GM12878 (cell line): ENCODE data around the gene WBP11. TPM values are rescaled to one million over a fixed set of nuclear protein-coding genes. Genes with fewer than 3 reads are reported as not detected.
A peak's percentile ranks its signal among the peaks of the same experiment; 100 is the strongest.

Experiments used
- ATAC-seq: fragments of 200-7000 bp; cut with Tn5 transposase; 3 replicates; pipeline ENCODE4 v1.9.1; 2020; ENCODE audit warnings: mild to moderate bottlenecking, moderate library complexity
- BruUV-seq: library from RNA; stranded (reverse); fragments of 400-500 nt; replicated peaks from 2 replicates; lab custom pipeline; 2021; lab: Mats Ljungman, UMichigan
- CTCF ChIA-PET: fragments of 300-600 bp; sonication (Branson Sonifier 250); formaldehyde crosslinking; extraction: SDS; loops from one replicate; lab custom pipeline; 2021; ENCODE audit warnings: inconsistent platforms; lab: Yijun Ruan, JAX
- POLR2A ChIA-PET: fragments of 350-600 bp; formaldehyde crosslinking; extraction: SDS; loops from one replicate; lab custom pipeline; 2021; ENCODE audit warnings: inconsistent platforms; lab: Charles Lee
- RAD21 ChIA-PET: fragments of 300-600 bp; sonication (Branson Sonifier 250); formaldehyde crosslinking; loops from one replicate; lab custom pipeline; 2023; ENCODE audit warnings: antibody characterized with exemption; ENCODE audit not compliant: unreplicated experiment; lab: Charles Lee
- SMC1A ChIA-PET: fragments of 300-600 bp; sonication (Branson Sonifier 250); formaldehyde crosslinking; loops from one replicate; lab custom pipeline; 2023; ENCODE audit not compliant: unreplicated experiment, uncharacterized antibody; lab: Charles Lee
- DNase-seq: peaks from one replicate; pipeline ENCODE4 v3.0.0-alpha.2; 2011; ENCODE audit warnings: low read depth, low spot score
- FAIRE-seq: peaks from 3 replicates; lab custom pipeline; 2011; peaks lifted over from hg19 to GRCh38; lab: Jason Lieb, UNC
- H2AFZ ChIP-seq: 2 replicates; pipeline ENCODE4 v1.6.0; 2011; ENCODE audit warnings: low read depth, low read length, control low read depth; ENCODE audit not compliant: control insufficient read depth
- H3K27ac ChIP-seq: 2 replicates; pipeline ENCODE4 v1.5.1; 2011; ENCODE audit warnings: control low read depth; ENCODE audit not compliant: control insufficient read depth, insufficient read depth
- H3K27me3 ChIP-seq, 2 experiments: replicated peaks in 1 of 2; 2 replicates each; pipeline versions ENCODE4 v1.6.0 to v1.6.1; 2011; ENCODE audit warnings: low read length in 1 of 2; ENCODE audit not compliant: control insufficient read depth in 2 of 2, insufficient read depth in 2 of 2
- H3K36me3 ChIP-seq, 2 experiments: 2 replicates each; pipeline ENCODE4 v1.5.1; 2011; ENCODE audit warnings: low read length in 1 of 2; ENCODE audit not compliant: control insufficient read depth in 2 of 2, insufficient read depth in 2 of 2
- H3K4me1 ChIP-seq: 2 replicates; pipeline ENCODE4 v1.6.1; 2011; ENCODE audit warnings: mild to moderate bottlenecking, low read length, moderate library complexity, mixed read lengths; ENCODE audit not compliant: control insufficient read depth, insufficient read depth
- H3K4me2 ChIP-seq: 2 replicates; pipeline ENCODE4 v1.6.0; 2011; ENCODE audit warnings: control low read depth; ENCODE audit not compliant: control insufficient read depth, insufficient read depth
- H3K4me3 ChIP-seq: fragments of 200-600 bp; sonication (generic); 2 replicates; pipeline ENCODE4 v1.5.1; 2016
- H3K79me2 ChIP-seq: 2 replicates; pipeline ENCODE4 v1.6.0; 2011; ENCODE audit warnings: low read length; ENCODE audit not compliant: control insufficient read depth, insufficient read depth
- H3K9ac ChIP-seq: 2 replicates; pipeline ENCODE4 v1.8.0; 2011; ENCODE audit warnings: low read length, control low read depth, mixed read lengths; ENCODE audit not compliant: control insufficient read depth, insufficient read depth
- H3K9me3 ChIP-seq: replicated peaks from 3 replicates; pipeline ENCODE4 v1.5.1; 2011; ENCODE audit warnings: mild to moderate bottlenecking, low read length; ENCODE audit not compliant: control insufficient read depth, insufficient read depth
- H4K20me1 ChIP-seq: 2 replicates; pipeline ENCODE4 v1.6.0; 2011; ENCODE audit not compliant: control insufficient read depth, insufficient read depth
- JUNB ChIP-seq: IDR thresholded peaks from 2 replicates; pipeline ENCODE4 v1.6.1; 2016; ENCODE audit warnings: antibody characterized with exemption, mild to moderate bottlenecking
- MTA2 ChIP-seq: fragments of 450-650 bp; IDR thresholded peaks from 2 replicates; pipeline ENCODE4 v1.6.1; 2016; ENCODE audit warnings: low read depth, mild to moderate bottlenecking, moderate library complexity
- MTA3 ChIP-seq: IDR thresholded peaks from 2 replicates; pipeline ENCODE4 v1.6.1; 2012; ENCODE audit warnings: low read length, inconsistent platforms, borderline replicate concordance
- RELA ChIP-seq: fragments of 450-650 bp; IDR thresholded peaks from 2 replicates; pipeline ENCODE4 v1.8.0; 2014; ENCODE audit warnings: borderline replicate concordance; ENCODE audit not compliant: partially characterized antibody
- RUNX3 ChIP-seq: IDR thresholded peaks from 2 replicates; pipeline ENCODE4 v1.6.1; 2012; ENCODE audit warnings: low read length, inconsistent platforms
- SMARCA5 ChIP-seq: fragments of 450-650 bp; IDR thresholded peaks from 2 replicates; pipeline ENCODE4 v1.6.1; 2017; ENCODE audit warnings: mild to moderate bottlenecking
- in situ Hi-C: fragments of 300-500 bp; cut with MboI; formaldehyde crosslinking; loops from 9 replicates; pipeline ENCODE4 v1.14.3; 2018; ENCODE audit warnings: mixed read lengths
- intact Hi-C: fragments of 100-400 bp; cut with micrococcal nuclease; formaldehyde crosslinking; loops from one replicate; pipeline ENCODE4 v1.14.2; 2022; ENCODE audit not compliant: unreplicated experiment
- polyA plus RNA-seq, 11 experiments: library from polyadenylated mRNA; depleted of rRNA in 4 of 11; unstranded in 6 of 11; stranded (reverse) in 5 of 11; fragments of >200 nt; fragmentation: Nextera tagmentation in 4 of 11; fragmentation: Illumina TruSeq in 1 of 11; extraction: Ambion mirVana in 4 of 11; extraction: Trizol in 1 of 11; gene quantifications; 1 replicate in 1 of 11; 2 replicates in 10 of 11; pipeline versions ENCODE4 v1.2.1 to v1.2.3, GENCODE V29; 2011 to 2016; ENCODE audit warnings: inconsistent platforms in 2 of 11, missing spikeins in 2 of 11, low read depth in 1 of 11
- total RNA-seq, 4 experiments: library from RNA; depleted of rRNA in 3 of 4; stranded (reverse); fragments of >200 nt in 3 of 4; fragmentation: Illumina TruSeq in 1 of 4; extraction: Trizol in 1 of 4; gene quantifications; 2 replicates each; pipeline versions ENCODE4 v1.2.1 to v1.2.3, GENCODE V29; 2013 to 2021
- TF ChIP-seq, protein P1 (sequence below): fragments of 450-650 bp; IDR thresholded peaks from 2 replicates; pipeline ENCODE4 v1.6.1; 2016; ENCODE audit warnings: mild to moderate bottlenecking
- TF ChIP-seq, protein P2 (sequence below): IDR thresholded peaks from 2 replicates; pipeline ENCODE4 v1.6.1; 2012; ENCODE audit warnings: low read length, inconsistent platforms

The WBP11 gene
- total and polyA plus RNA-seq, 10 of the 15 experiments (the other 5 are each of a cell fraction or from before 2014, with no cell fraction given): 11.5 to 107 (median 29.1) TPM

DNA sequence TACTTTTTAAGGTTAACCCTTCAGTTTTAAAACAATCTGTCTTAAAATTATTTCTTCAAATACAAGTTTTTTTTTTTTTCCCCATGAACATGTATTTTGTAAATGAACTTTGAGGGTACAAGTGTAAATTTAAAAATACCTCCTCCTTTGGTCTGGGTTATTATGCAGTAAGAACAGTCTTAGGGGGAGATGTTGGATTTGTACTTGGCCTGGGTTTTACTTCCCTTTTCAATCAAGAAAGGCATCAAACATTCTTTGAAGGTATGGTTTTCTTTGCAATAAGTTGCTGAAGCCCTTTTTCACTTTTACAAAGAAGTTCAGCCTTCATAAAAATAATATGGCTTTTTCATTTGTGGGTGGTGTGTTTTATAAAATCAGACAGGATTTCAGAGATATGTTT lies 20.5 kb downstream of the WBP11 start:
- Histone ChIP-seq H3K27ac (no peak overlapping the region), H3K4me3 (no peak overlapping the region), H3K9ac (no peak overlapping the region), H3K36me3 (peaks cover 0 to 1% of the 10 kb centered on the region in 2 experiments; a peak in 1 of 4 replicates), H3K27me3 (no peaks in the 10 kb centered on the region), H3K9me3 (no peaks in the 10 kb centered on the region), H2AFZ (no peak overlapping the region), H3K4me1 (no peaks in the 10 kb centered on the region), H3K4me2 (no peak overlapping the region), H4K20me1 (no peaks in the 10 kb centered on the region), H3K79me2 (no peaks in the 10 kb centered on the region)
- FAIRE-seq (no peak), ATAC-seq (peak; percentile 74), DNase-seq (no peak)
- ChIA-PET CTCF (interaction anchor here (1.0 to 1.8 kb wide), 5 partner anchors 9 to 213 kb away, joined by 3 to 5 read pairs (median 3); partner anchors contain the start of gene C12orf60), SMC1A (interaction anchor here (1.5 to 3.4 kb wide), 6 partner anchors 10 to 213 kb away, joined by 4 to 17 read pairs (median 11); partner anchors contain the start of genes C12orf60 and WBP11), RAD21 (interaction anchor here (0.7 to 1.1 kb wide), 2 partner anchors 12 to 20 kb away, joined by 3 to 6 read pairs; partner anchors contain the start of genes C12orf60 and WBP11), POLR2A (interaction anchor here (1.0 to 1.9 kb wide), 4 partner anchors 9 to 22 kb away, joined by 3 to 4 read pairs (median 4); a partner anchor contains a TSS)
- BruUV-seq: no TSS peak
- TF ChIP-seq MTA2 (peak; percentile 15; the same call in 1 of the 2 replicates), RELA (no peak), SMARCA5 (peak; percentile 43; the same call in 1 of the 2 replicates), RUNX3 (0 out of 2 replicates have a peak, but pooled peaks have one; percentile 18), JUNB (0 out of 2 replicates have a peak, but pooled peaks have one; percentile 10), MTA3 (no peak)
- TF ChIP-seq, protein P1, sequence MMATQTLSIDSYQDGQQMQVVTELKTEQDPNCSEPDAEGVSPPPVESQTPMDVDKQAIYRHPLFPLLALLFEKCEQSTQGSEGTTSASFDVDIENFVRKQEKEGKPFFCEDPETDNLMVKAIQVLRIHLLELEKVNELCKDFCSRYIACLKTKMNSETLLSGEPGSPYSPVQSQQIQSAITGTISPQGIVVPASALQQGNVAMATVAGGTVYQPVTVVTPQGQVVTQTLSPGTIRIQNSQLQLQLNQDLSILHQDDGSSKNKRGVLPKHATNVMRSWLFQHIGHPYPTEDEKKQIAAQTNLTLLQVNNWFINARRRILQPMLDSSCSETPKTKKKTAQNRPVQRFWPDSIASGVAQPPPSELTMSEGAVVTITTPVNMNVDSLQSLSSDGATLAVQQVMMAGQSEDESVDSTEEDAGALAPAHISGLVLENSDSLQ: peak; percentile 11; the same call in 1 of the 2 replicates
- TF ChIP-seq, protein P2, sequence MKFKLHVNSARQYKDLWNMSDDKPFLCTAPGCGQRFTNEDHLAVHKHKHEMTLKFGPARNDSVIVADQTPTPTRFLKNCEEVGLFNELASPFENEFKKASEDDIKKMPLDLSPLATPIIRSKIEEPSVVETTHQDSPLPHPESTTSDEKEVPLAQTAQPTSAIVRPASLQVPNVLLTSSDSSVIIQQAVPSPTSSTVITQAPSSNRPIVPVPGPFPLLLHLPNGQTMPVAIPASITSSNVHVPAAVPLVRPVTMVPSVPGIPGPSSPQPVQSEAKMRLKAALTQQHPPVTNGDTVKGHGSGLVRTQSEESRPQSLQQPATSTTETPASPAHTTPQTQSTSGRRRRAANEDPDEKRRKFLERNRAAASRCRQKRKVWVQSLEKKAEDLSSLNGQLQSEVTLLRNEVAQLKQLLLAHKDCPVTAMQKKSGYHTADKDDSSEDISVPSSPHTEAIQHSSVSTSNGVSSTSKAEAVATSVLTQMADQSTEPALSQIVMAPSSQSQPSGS: peak; percentile 39; the same call in 1 of the 2 replicates
- intact Hi-C loops: no loop called here
- in situ Hi-C loops: loop anchor here (25.0 kb wide), 2 partner anchors 1105 to 1970 kb away; partner anchors contain the start of genes DDX47 and STRAP
